CD4-positive, CD25-positive, alpha-beta regulatory T cell (primary cell): ENCODE data around the gene AGTPBP1. TPM values are rescaled to one million over a fixed set of nuclear protein-coding genes. Genes with fewer than 3 reads are reported as not detected.

Experiments used
- ATAC-seq, 2 donors: fragments of 150-1000 bp; cut with Tn5 transposase; one replicate each; pipeline ENCODE4 v1.10.0; 2021; ENCODE audit warnings: low read depth in 2 of 2, moderate number of reproducible peaks in 2 of 2, moderate library complexity in 1 of 2
- DNase-seq, 3 donors: peaks; one replicate each; pipeline versions ENCODE4 v3.0.0 to v3.0.0-alpha.2; 2012 to 2022; ENCODE audit warnings: mixed read lengths in 1 of 3
- H3K27ac ChIP-seq: one replicate; pipeline ENCODE4 v1.7.0; 2013; ENCODE audit warnings: mild to moderate bottlenecking, low read length; ENCODE audit not compliant: insufficient read depth, poor library complexity, severe bottlenecking
- H3K27me3 ChIP-seq: one replicate; pipeline ENCODE4 v1.7.0; 2013; ENCODE audit warnings: low read length; ENCODE audit not compliant: control insufficient read depth, insufficient read depth
- H3K36me3 ChIP-seq: one replicate; pipeline ENCODE4 v1.7.0; 2013; ENCODE audit warnings: mild to moderate bottlenecking, low read length, moderate library complexity; ENCODE audit not compliant: control insufficient read depth, insufficient read depth
- H3K4me1 ChIP-seq: 2 replicates; pipeline ENCODE4 v1.7.0; 2013; ENCODE audit warnings: mild to moderate bottlenecking, low read length; ENCODE audit not compliant: insufficient read depth, control insufficient read depth, poor library complexity, severe bottlenecking
- H3K4me3 ChIP-seq: one replicate; pipeline ENCODE4 v1.7.0; 2013; ENCODE audit warnings: low read depth, mild to moderate bottlenecking, low read length, moderate library complexity
- H3K9me3 ChIP-seq, 2 experiments: 1 replicate in 1 of 2; 2 replicates in 1 of 2; pipeline ENCODE4 v1.7.0; 2013; ENCODE audit warnings: low read length in 2 of 2, mild to moderate bottlenecking in 1 of 2, moderate library complexity in 1 of 2; ENCODE audit not compliant: control insufficient read depth in 2 of 2
- H3K27ac Mint-ChIP-seq, 3 donors: one replicate each; pipeline ENCODE4 v1.8.0; 2020 to 2022; ENCODE audit warnings: mild to moderate bottlenecking in 3 of 3, mixed read lengths in 3 of 3, moderate library complexity in 2 of 3
- H3K27me3 Mint-ChIP-seq: one replicate; pipeline ENCODE4 v1.8.0; 2022; ENCODE audit warnings: mild to moderate bottlenecking, mixed read lengths
- H3K36me3 Mint-ChIP-seq: one replicate; pipeline ENCODE4 v1.8.0; 2020; ENCODE audit warnings: mixed read lengths
- H3K4me1 Mint-ChIP-seq, 4 donors: one replicate each; pipeline ENCODE4 v1.8.0; 2020 to 2022; ENCODE audit warnings: mixed read lengths in 4 of 4, mild to moderate bottlenecking in 1 of 4
- H3K4me3 Mint-ChIP-seq, 4 donors: one replicate each; pipeline ENCODE4 v1.8.0; 2020 to 2022; ENCODE audit warnings: mild to moderate bottlenecking in 4 of 4, mixed read lengths in 4 of 4, moderate library complexity in 3 of 4
- H3K9me3 Mint-ChIP-seq, 7 donors: one replicate each; pipeline ENCODE4 v1.8.0; 2020 to 2022; ENCODE audit warnings: mixed read lengths in 7 of 7, mild to moderate bottlenecking in 3 of 7, moderate library complexity in 2 of 7
- polyA plus RNA-seq, 4 donors: library from polyadenylated mRNA; unstranded; fragments of 300-500 nt; fragmentation: Illumina TruSeq; gene quantifications; one replicate each; pipeline ENCODE4 v1.2.3, GENCODE V29; 2021
- total RNA-seq: library from RNA; stranded (reverse); gene quantifications from one replicate; pipeline ENCODE4 v1.2.3, GENCODE V29; 2022

AGTPBP1 gene
- total and polyA plus RNA-seq, 5 donors from 2014 or later: 21.1 to 55.6 (median 23.4) TPM

GRCh38 chr9:85702726-85703289 lies 38.9 kb downstream of the AGTPBP1 start:
- peaks cover 11% of the 10 kb centered on the region for H3K36me3 Mint-ChIP-seq
- peaks cover 29 to 42% (median 35%) of the 10 kb centered on the region in 4 donors for H3K4me1 Mint-ChIP-seq
- H3K27me3 Mint-ChIP-seq: no peaks in the 10 kb centered on the region
- ATAC-seq: no peak
- Histone ChIP-seq H3K36me3 (no peaks in the 10 kb centered on the region), H3K27me3 (no peaks in the 10 kb centered on the region), H3K4me3 (no peak overlapping the region), H3K4me1 (no peaks in the 10 kb centered on the region), H3K27ac (no peak overlapping the region), H3K9me3 (no peaks in the 10 kb centered on the region)
- H3K4me3 Mint-ChIP-seq: no peak overlapping the region
- H3K27ac Mint-ChIP-seq: peak overlapping the region in 2 of 3 donors; percentile 24 to 60
- DNase-seq: no peak
- peaks cover 0 to 2% (median 0%) of the 10 kb centered on the region in 7 donors for H3K9me3 Mint-ChIP-seq

GRCh38 chr9:85702191-85702590 lies 39.6 kb downstream of the AGTPBP1 start:
- Mint-ChIP-seq H3K27me3 (no peaks in the 10 kb centered on the region), H3K27ac (peak overlapping the region in 2 of 3 donors; percentile 2 to 70), H3K4me3 (no peak overlapping the region), H3K4me1 (peaks cover 27 to 42% (median 33%) of the 10 kb centered on the region in 4 donors), H3K36me3 (peaks cover 11% of the 10 kb centered on the region), H3K9me3 (peaks cover 0 to 2% (median 0%) of the 10 kb centered on the region in 7 donors)
- Histone ChIP-seq H3K27ac (no peak overlapping the region), H3K4me3 (no peak overlapping the region), H3K9me3 (no peaks in the 10 kb centered on the region), H3K36me3 (no peaks in the 10 kb centered on the region), H3K4me1 (no peaks in the 10 kb centered on the region), H3K27me3 (no peaks in the 10 kb centered on the region)
- ATAC-seq (no peak), DNase-seq (no peak)

GRCh38 chr9:85700330-85700729 lies 41.4 kb downstream of the AGTPBP1 start:
- no peaks in the 10 kb centered on the region for H3K9me3 Mint-ChIP-seq
- ATAC-seq (no peak), DNase-seq (no peak)
- peak overlapping the region in 2 of 3 donors; percentile 24 to 79 for H3K27ac Mint-ChIP-seq
- H3K36me3 ChIP-seq: no peaks in the 10 kb centered on the region
- H3K4me1 ChIP-seq: no peaks in the 10 kb centered on the region
- peaks cover 8% of the 10 kb centered on the region for H3K36me3 Mint-ChIP-seq
- no peaks in the 10 kb centered on the region for H3K27me3 Mint-ChIP-seq
- no peak overlapping the region for H3K27ac ChIP-seq
- no peaks in the 10 kb centered on the region for H3K27me3 ChIP-seq
- H3K4me3 ChIP-seq: no peak overlapping the region
- no peaks in the 10 kb centered on the region for H3K9me3 ChIP-seq
- no peak overlapping the region for H3K4me3 Mint-ChIP-seq
- peaks cover 25 to 46% (median 32%) of the 10 kb centered on the region in 4 donors for H3K4me1 Mint-ChIP-seq

GRCh38 chr9:85688361-85688760 lies 53.4 kb downstream of the AGTPBP1 start:
- no peaks in the 10 kb centered on the region for H3K9me3 ChIP-seq
- ATAC-seq (no peak), DNase-seq (no peak)
- no peaks in the 10 kb centered on the region for H3K4me1 ChIP-seq
- H3K4me3 Mint-ChIP-seq: no peak overlapping the region
- H3K4me1 Mint-ChIP-seq: peaks cover 8 to 27% (median 21%) of the 10 kb centered on the region in 4 donors
- H3K9me3 Mint-ChIP-seq: peaks cover 0 to 2% (median 0%) of the 10 kb centered on the region in 7 donors
- H3K27ac Mint-ChIP-seq: peak overlapping the region in 1 of 3 donors; percentile 60
- no peak overlapping the region for H3K4me3 ChIP-seq
- H3K36me3 Mint-ChIP-seq: peaks cover 44% of the 10 kb centered on the region
- no peak overlapping the region for H3K27ac ChIP-seq
- H3K36me3 ChIP-seq: peaks cover 14% of the 10 kb centered on the region
- no peaks in the 10 kb centered on the region for H3K27me3 Mint-ChIP-seq
- H3K27me3 ChIP-seq: no peaks in the 10 kb centered on the region

- no peak for ATAC-seq
Observed at GRCh38 chr9:85685081-85685480, 56.7 kb downstream of the AGTPBP1 start.

GRCh38 chr9:85676790-85677189 lies 65.0 kb downstream of the AGTPBP1 start:
- Mint-ChIP-seq H3K27ac (no peak overlapping the region), H3K9me3 (no peaks in the 10 kb centered on the region), H3K27me3 (no peaks in the 10 kb centered on the region), H3K4me1 (peaks cover 0 to 5% (median 2%) of the 10 kb centered on the region in 4 donors), H3K36me3 (peaks cover 28% of the 10 kb centered on the region), H3K4me3 (no peak overlapping the region)
- DNase-seq: no peak
- Histone ChIP-seq H3K36me3 (peaks cover 12% of the 10 kb centered on the region), H3K27me3 (no peaks in the 10 kb centered on the region), H3K9me3 (no peaks in the 10 kb centered on the region), H3K4me1 (no peaks in the 10 kb centered on the region), H3K27ac (no peak overlapping the region), H3K4me3 (no peak overlapping the region)
- no peak for ATAC-seq

More at GRCh38 chr9:85685081-85685480, 56.7 kb downstream of the AGTPBP1 start:
- Mint-ChIP-seq H3K4me1 (peaks cover 14 to 30% (median 24%) of the 10 kb centered on the region in 4 donors), H3K9me3 (peaks cover 0 to 2% (median 0%) of the 10 kb centered on the region in 7 donors), H3K27ac (no peak overlapping the region), H3K27me3 (no peaks in the 10 kb centered on the region), H3K4me3 (no peak overlapping the region), H3K36me3 (peaks cover 40% of the 10 kb centered on the region)
- H3K27me3 ChIP-seq: no peaks in the 10 kb centered on the region
- H3K9me3 ChIP-seq: no peaks in the 10 kb centered on the region
- H3K4me3 ChIP-seq: no peak overlapping the region
- peaks cover 7% of the 10 kb centered on the region for H3K36me3 ChIP-seq
- no peak for DNase-seq
- H3K27ac ChIP-seq: no peak overlapping the region
- H3K4me1 ChIP-seq: no peaks in the 10 kb centered on the region

- Mint-ChIP-seq H3K36me3 (peaks cover 38% of the 10 kb centered on the region), H3K9me3 (no peaks in the 10 kb centered on the region), H3K27me3 (no peaks in the 10 kb centered on the region), H3K4me1 (peaks cover 0 to 17% (median 2%) of the 10 kb centered on the region in 4 donors), H3K27ac (no peak overlapping the region), H3K4me3 (no peak overlapping the region)
- no peaks in the 10 kb centered on the region for H3K4me1 ChIP-seq
- no peak for DNase-seq
- ATAC-seq: no peak
- H3K4me3 ChIP-seq: no peak overlapping the region
- H3K9me3 ChIP-seq: no peaks in the 10 kb centered on the region
- peaks cover 34% of the 10 kb centered on the region for H3K36me3 ChIP-seq
- no peak overlapping the region for H3K27ac ChIP-seq
- no peaks in the 10 kb centered on the region for H3K27me3 ChIP-seq
Observed at GRCh38 chr9:85667374-85667773, 74.4 kb downstream of the AGTPBP1 start.

GRCh38 chr9:85666086-85666485 lies 75.7 kb downstream of the AGTPBP1 start:
- Mint-ChIP-seq H3K4me3 (no peak overlapping the region), H3K4me1 (peaks cover 0 to 17% (median 2%) of the 10 kb centered on the region in 4 donors), H3K9me3 (no peaks in the 10 kb centered on the region), H3K27ac (no peak overlapping the region), H3K36me3 (peaks cover 33% of the 10 kb centered on the region), H3K27me3 (no peaks in the 10 kb centered on the region)
- Histone ChIP-seq H3K27me3 (no peaks in the 10 kb centered on the region), H3K4me1 (no peaks in the 10 kb centered on the region), H3K9me3 (no peaks in the 10 kb centered on the region), H3K4me3 (no peak overlapping the region), H3K36me3 (peaks cover 31% of the 10 kb centered on the region), H3K27ac (no peak overlapping the region)
- ATAC-seq: no peak
- no peak for DNase-seq
